GM18526 (cell line): ENCODE results near the gene NRARP.

ENCODE experiments used
- POLR2A ChIP-seq: IDR thresholded peaks from 3 replicates; pipeline ENCODE4 v1.6.1; 2011; ENCODE audit not compliant: insufficient read length; ENCODE audit errors: extremely low read depth

NRARP gene

GRCh38 chr9:137251490-137252268, 50.4 kb downstream of the NRARP start:
- no peak for TF ChIP-seq POLR2A

- no peak for TF ChIP-seq POLR2A
Measured at GRCh38 chr9:137251194-137251461, 50.9 kb downstream of the NRARP start, which contains the start of gene STPG3. Gene STPG3, plus strand, starts transcription at chr9:137251286. Its CDS starts 1 bp downstream, at chr9:137251287.

GRCh38 chr9:137250329-137251193, 51.5 kb downstream of the NRARP start:
- TF ChIP-seq POLR2A, result no peak
